PC-3 (cell line): ENCODE measurements around the gene MIAT.

ENCODE experiments used
- CTCF ChIP-seq: fragments of 300-600 bp; sonication (generic); conservative IDR thresholded peaks from 2 replicates; pipeline ENCODE4 v1.5.1; 2017; ENCODE audit warnings: antibody characterized with exemption, low read depth, mild to moderate bottlenecking, low read length
- EZH2 ChIP-seq: fragments of 300-600 bp; sonication (generic); IDR thresholded peaks from one replicate; pipeline ENCODE4 v1.6.1; 2017; ENCODE audit warnings: antibody characterized with exemption, mild to moderate bottlenecking, low read length; ENCODE audit not compliant: unreplicated experiment

DNA sequence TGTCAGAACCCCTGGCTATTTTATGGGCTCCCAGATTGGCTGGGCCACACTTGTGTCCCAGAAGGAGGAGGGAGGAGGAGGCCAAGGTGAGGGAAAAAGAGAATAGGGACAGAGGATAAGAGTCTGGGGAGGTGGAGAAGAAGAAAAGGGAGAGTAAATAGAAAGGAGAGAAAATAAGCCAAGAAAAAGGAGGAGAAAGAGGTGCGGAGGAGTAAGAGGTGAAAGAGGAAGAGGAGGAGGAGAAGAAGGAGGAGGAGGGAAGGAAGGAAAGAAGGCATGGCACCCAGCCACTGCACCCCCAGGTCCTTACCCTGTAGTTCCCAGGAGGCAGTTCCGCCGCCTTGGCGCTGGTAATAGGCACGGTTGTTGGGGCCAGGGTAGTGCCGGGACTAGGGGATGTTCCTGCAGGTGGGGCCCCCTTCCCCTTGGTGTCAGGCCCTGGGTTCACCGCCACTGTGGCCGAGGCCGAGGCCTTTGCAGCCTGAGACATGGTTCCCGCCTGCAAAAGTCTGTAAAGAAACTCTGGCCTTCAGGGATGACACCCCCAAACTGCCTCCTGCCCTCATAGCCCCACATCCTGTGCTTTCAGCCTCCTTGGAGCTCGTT lies 41.5 kb upstream of the MIAT start:
- no peak for TF ChIP-seq EZH2
- TF ChIP-seq CTCF = no peak
